HG03196 (cell line): ENCODE results near the gene LBHD1.
"Not testable (repeated sequence)": the region's sequence is repeated elsewhere in the genome, so short reads cannot be mapped to it uniquely, and the experiment has no call there.

ENCODE experiments used
- ATAC-seq: cut with Tn5 transposase; IDR thresholded peaks from one replicate; pipeline ENCODE4 v1.9.1; 2021; ENCODE audit not compliant: unreplicated experiment

Gene LBHD1

GRCh38 chr11:62671608-62672389 lies at the start of gene LBHD1, which contains the start of gene UQCC3:
Gene LBHD1 (minus strand): TSS chr11:62672267. CDS start chr11:62670031, 2,236 bp downstream.
Gene UQCC3 (plus strand): TSS chr11:62671673. CDS start chr11:62671746, 73 bp downstream.
- ATAC-seq = peak; percentile 43

- ATAC-seq = no peak
Measured at GRCh38 chr11:62719302-62719978, 47.4 kb upstream of the LBHD1 start.

GRCh38 chr11:62716816-62717215 lies 44.7 kb upstream of the LBHD1 start:
- ATAC-seq = no peak

- no peak for ATAC-seq
Measured at GRCh38 chr11:62716206-62716605, 44.1 kb upstream of the LBHD1 start.

GRCh38 chr11:62715150-62716130 lies 43.4 kb upstream of the LBHD1 start:
- ATAC-seq = no peak

GRCh38 chr11:62713343-62713742 lies 41.3 kb upstream of the LBHD1 start:
- ATAC-seq = no peak

- ATAC-seq = no peak
Measured at GRCh38 chr11:62712861-62713260, 40.8 kb upstream of the LBHD1 start.

- no peak for ATAC-seq
Measured at GRCh38 chr11:62712276-62712812, 40.3 kb upstream of the LBHD1 start.

GRCh38 chr11:62710001-62710345 lies 37.9 kb upstream of the LBHD1 start:
- ATAC-seq = no peak

GRCh38 chr11:62709247-62710000 lies 37.4 kb upstream of the LBHD1 start:
- peak; percentile 62 for ATAC-seq

GRCh38 chr11:62708793-62709192 lies 36.7 kb upstream of the LBHD1 start:
- no peak for ATAC-seq

GRCh38 chr11:62708392-62708791 lies 36.3 kb upstream of the LBHD1 start:
- no peak for ATAC-seq

GRCh38 chr11:62707277-62707861 lies 35.3 kb upstream of the LBHD1 start, which contains the start of the genes BSCL2 and GNG3:
Gene BSCL2 (minus strand): TSS chr11:62707424. CDS start chr11:62707195, 229 bp downstream.
Gene GNG3 (plus strand): TSS chr11:62707676. CDS start chr11:62708296, 620 bp downstream.
- no peak for ATAC-seq

- no peak for ATAC-seq
Measured at GRCh38 chr11:62706850-62707247, 34.8 kb upstream of the LBHD1 start.

GRCh38 chr11:62705880-62706849 lies 34.1 kb upstream of the LBHD1 start:
- ATAC-seq = peak; percentile 55

- no peak for ATAC-seq
Measured at GRCh38 chr11:62705413-62705812, 33.3 kb upstream of the LBHD1 start.

GRCh38 chr11:62703921-62704320 lies 31.9 kb upstream of the LBHD1 start:
- not testable (repeated sequence) for ATAC-seq

- no peak for ATAC-seq
Measured at GRCh38 chr11:62702246-62702645, 30.2 kb upstream of the LBHD1 start.
